Measurements from ENCODE around the gene SLC8A1. TPM values are rescaled to one million over a fixed set of nuclear protein-coding genes. Genes with fewer than 3 reads are reported as not detected.
A peak's percentile ranks its signal among the peaks of the same experiment; 100 is the strongest.

Gene SLC8A1
- total RNA-seq, 1 donor: 39.1 TPM

- no peak for TF ChIP-seq CTCF (IDR thresholded peaks at IDR 0.05; ENCODE audit: insufficient read depth, low read length)
- DNase-seq (ENCODE audit: low read depth): no peak
Measured at GRCh38 chr2:40274270-40274669, 177.6 kb downstream of the SLC8A1 start.

DNA sequence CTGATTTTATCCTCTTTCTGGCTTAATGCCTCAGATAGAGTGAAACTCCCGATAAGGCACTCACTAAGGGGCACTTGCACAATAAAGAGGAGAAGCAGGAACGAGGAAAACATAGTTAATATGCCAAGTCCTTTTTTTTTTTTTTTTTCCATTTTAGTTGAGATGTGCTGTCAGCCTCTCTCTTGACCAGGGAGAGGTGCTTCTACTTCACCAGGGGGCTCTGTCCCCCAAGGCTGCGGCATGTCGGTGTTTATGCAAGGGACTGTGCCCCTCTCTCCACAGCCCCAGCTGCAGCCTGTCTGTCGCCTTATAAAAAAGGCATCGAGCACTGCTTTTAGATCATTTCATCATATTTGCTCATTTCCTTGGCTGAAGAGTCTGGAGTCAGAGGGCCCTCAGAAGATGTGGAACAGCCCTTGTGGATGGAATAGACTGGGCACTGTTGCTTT is 178.1 kb downstream of the SLC8A1 start:
- H3K4me3 ChIP-seq (ENCODE audit: low read depth, low read length): no peak overlapping the region
- DNase-seq (ENCODE audit: low read depth): peak; percentile 64
- no peak for TF ChIP-seq CTCF (IDR thresholded peaks at IDR 0.05; ENCODE audit: insufficient read depth, low read length)

More at GRCh38 chr2:40274270-40274669, 177.6 kb downstream of the SLC8A1 start:
- no peak overlapping the region for H3K4me3 ChIP-seq (ENCODE audit: low read depth, low read length)

- no peak for TF ChIP-seq CTCF (IDR thresholded peaks at IDR 0.05; ENCODE audit: insufficient read depth, low read length)
- H3K4me3 ChIP-seq (ENCODE audit: low read depth, low read length): no peak overlapping the region
- no peak for DNase-seq (ENCODE audit: low read depth)
Measured at GRCh38 chr2:40271094-40271493, 180.8 kb downstream of the SLC8A1 start.

DNA sequence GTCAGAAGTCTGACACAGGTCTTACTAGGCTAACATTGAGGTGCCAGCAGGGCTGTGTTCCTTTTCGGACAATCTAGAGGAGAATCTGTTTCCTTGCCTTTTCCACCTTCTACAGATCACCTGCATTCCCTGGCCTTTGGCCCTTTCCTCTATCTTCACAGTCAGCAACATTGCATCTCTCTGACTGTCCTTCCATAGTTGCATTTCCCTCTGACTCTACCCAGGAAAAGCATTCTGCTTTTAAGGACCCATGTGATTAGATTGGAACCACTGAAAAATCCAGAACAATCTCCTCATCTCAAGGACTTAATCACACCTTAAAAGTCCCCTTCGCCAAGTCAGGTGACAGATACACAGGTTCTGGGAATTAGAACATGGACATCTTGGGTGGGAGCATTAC is 181.5 kb downstream of the SLC8A1 start:
- TF ChIP-seq CTCF (IDR thresholded peaks at IDR 0.05; ENCODE audit: insufficient read depth, low read length): no peak
- no peak overlapping the region for H3K4me3 ChIP-seq (ENCODE audit: low read depth, low read length)
- no peak for DNase-seq (ENCODE audit: low read depth)

DNA sequence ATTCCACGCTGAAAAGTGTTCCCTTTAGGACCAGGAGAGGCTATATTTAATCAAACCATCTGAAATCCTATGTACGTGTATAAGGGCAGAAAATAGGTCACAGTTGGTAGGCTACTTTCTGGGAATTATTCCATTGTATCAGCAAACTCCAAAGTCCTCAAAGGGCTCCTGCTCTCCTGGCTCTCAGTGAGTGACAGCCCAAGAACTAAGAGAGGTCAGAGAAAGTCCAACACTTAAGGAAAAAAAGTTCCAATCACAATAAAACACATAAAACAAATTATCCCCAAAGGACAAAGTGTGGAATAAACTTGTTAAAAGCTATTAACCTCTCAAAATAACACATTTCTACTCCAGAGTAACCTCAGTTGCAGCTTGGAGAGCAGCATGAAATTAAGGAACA is 183.3 kb downstream of the SLC8A1 start:
- H3K4me3 ChIP-seq (ENCODE audit: low read depth, low read length): no peak overlapping the region
- DNase-seq (ENCODE audit: low read depth): no peak
- no peak for TF ChIP-seq CTCF (IDR thresholded peaks at IDR 0.05; ENCODE audit: insufficient read depth, low read length)

DNA sequence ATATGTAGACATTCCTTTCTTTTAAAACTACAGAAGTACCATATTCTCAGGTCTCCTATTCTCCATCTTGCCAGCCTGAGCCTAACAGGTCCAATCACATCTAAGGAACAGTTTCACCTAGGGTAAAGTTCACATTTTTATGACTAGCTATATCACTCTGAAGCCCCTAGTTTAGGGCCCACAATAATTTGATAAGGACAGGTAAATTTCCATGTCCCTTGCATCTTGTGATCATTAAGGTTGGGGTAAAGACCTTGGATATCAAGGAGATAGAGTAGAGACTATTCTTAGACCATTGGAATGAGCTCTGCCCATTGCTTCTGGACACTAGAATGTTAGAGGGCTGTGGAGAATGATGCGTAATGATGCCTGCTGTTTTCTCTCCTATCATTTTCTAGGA is 185.7 kb downstream of the SLC8A1 start:
- TF ChIP-seq CTCF (IDR thresholded peaks at IDR 0.05; ENCODE audit: insufficient read depth, low read length): no peak
- DNase-seq (ENCODE audit: low read depth): no peak
- no peak overlapping the region for H3K4me3 ChIP-seq (ENCODE audit: low read depth, low read length)

DNA sequence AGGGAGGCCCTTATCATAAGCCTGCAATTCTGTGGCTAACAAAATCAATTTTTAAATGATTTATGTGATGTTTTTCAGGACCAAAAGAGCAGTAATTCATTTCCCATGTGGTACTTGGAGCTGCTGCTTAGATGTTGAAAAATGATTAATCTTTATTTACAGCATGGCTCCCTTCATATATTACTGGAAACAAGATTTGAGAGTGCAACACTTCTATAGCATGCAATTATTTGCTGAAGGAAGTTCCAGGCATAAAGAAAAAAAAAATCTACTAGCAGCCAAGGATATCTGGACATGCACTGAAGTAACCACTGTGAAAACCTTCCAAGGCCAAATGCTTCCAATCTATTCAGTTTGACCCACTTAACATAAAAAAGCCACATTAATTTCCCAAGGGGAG is 186.3 kb downstream of the SLC8A1 start:
- no peak overlapping the region for H3K4me3 ChIP-seq (ENCODE audit: low read depth, low read length)
- DNase-seq (ENCODE audit: low read depth): no peak
- no peak for TF ChIP-seq CTCF (IDR thresholded peaks at IDR 0.05; ENCODE audit: insufficient read depth, low read length)
